Esophagus mucosa (tissue), 1 donor: ENCODE data around the gene CCDC38. TPM values are rescaled to one million over a fixed set of nuclear protein-coding genes. Genes with fewer than 3 reads are reported as not detected.

Experiments
- ATAC-seq: fragments of 200-7000 bp; cut with Tn5 transposase; one replicate; pipeline ENCODE4 v1.9.1; 2020
- total RNA-seq: library from RNA; stranded (reverse); gene quantifications from one replicate; pipeline ENCODE4 v1.2.4, GENCODE V29; 2023
- donor health status: DM: yes; HTN: yes; CAD: no.

Gene CCDC38
- total RNA-seq, 1 donor from 2014 or later, result not detected

GRCh38 chr12:95834572-95834971 is 107.8 kb downstream of the CCDC38 start:
- ATAC-seq, result no peak

GRCh38 chr12:95830335-95831089 is 111.9 kb downstream of the CCDC38 start:
- no peak for ATAC-seq

DNA sequence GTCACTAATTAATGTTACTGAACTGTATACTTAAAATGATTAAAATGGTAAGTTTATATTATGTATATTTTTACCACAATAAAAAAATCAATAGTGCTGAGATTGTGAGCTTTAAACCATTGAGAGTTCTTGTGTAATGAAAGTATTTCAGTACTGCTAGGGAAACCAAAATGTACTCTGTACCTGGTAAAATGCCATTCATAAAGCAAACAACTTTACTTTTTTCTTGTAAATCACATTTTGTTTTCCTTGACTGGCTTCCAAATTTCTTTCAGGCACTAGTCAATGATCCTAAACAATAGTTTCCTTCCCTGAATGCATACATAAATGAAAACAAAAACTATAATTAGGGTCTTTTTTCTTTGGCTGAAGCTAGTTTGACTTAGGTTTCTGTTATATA is 113.0 kb downstream of the CCDC38 start:
- no peak for ATAC-seq

DNA sequence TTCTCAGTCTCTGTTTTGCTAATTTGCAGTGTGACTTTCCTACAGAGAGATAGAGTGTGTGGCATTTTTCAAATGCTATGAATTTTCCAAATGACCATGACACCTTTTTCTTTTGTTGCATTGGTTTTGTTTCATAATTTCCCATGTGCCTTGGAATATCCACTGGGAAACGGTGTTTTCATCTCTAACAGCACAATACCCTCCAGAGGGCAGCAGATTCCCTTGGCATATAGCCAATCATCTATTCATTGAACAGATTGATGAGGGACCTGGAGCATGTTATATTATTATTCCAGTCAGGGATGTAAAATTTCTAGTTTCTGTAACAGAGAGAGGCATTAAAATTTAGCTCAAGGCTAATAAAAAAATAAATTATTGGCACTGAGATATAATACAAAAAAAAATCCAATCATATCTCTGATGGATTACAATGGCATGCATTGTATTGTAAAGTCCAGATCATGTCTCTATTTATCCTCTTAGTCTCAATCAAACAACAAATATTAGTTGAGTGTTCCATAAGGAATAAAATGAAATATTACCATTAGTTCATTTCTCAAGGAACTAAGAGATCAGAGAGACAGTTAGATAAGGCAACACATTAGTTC is 122.2 kb downstream of the CCDC38 start:
- peak; percentile 45 for ATAC-seq

Other genes with a start within 250 kb of the CCDC38 start
- gene NTN4, start 151.8 kb downstream of the CCDC38 start, total RNA-seq, result 5.5 TPM
- gene SNRPF, start 83.7 kb downstream of the CCDC38 start, total RNA-seq, result 33.6 TPM
- gene AMDHD1, start 717 bp upstream of the CCDC38 start, total RNA-seq, result 0.44 TPM
- gene HAL, start 53.7 kb upstream of the CCDC38 start, total RNA-seq, result 0.28 TPM
- 137 TPM for gene LTA4H, start 93.0 kb upstream of the CCDC38 start, total RNA-seq